A673 (cell line): ENCODE measurements around the gene DCC. TPM values are rescaled to one million over a fixed set of nuclear protein-coding genes. Genes with fewer than 3 reads are reported as not detected.

Source experiments
- BruUV-seq: library from RNA; stranded (reverse); fragments of 400-500 nt; replicated peaks from 2 replicates; lab custom pipeline; 2021; lab: Mats Ljungman, UMichigan
- CTCF ChIA-PET: fragments of 300-600 bp; sonication (Branson Sonifier 250); formaldehyde crosslinking; loops from one replicate; lab custom pipeline; 2022; ENCODE audit warnings: antibody characterized with exemption; lab: Charles Lee
- POLR2A ChIA-PET: fragments of 300-600 bp; sonication (Branson Sonifier 250); formaldehyde crosslinking; loops from one replicate; lab custom pipeline; 2022; ENCODE audit warnings: antibody characterized with exemption; ENCODE audit not compliant: low non-redundant PET; lab: Charles Lee
- DNase-seq: peaks from one replicate; pipeline ENCODE4 v3.0.0-alpha.2; 2015; ENCODE audit warnings: low spot score
- H3K27ac ChIP-seq: fragments of 200-600 bp; sonication (generic); 2 replicates; pipeline ENCODE4 v1.5.1; 2016; ENCODE audit warnings: mixed run types, low read depth, mild to moderate bottlenecking, mixed read lengths, antibody characterized with exemption, low read length; ENCODE audit not compliant: poor library complexity, severe bottlenecking
- H3K27me3 ChIP-seq: fragments of 200-600 bp; sonication (generic); replicated peaks from 2 replicates; pipeline ENCODE4 v1.6.1; 2017; ENCODE audit warnings: mixed run types, low read depth, mild to moderate bottlenecking, mixed read lengths, antibody characterized with exemption, low read length; ENCODE audit not compliant: insufficient read depth, poor library complexity
- H3K36me3 ChIP-seq: fragments of 200-600 bp; sonication (generic); 2 replicates; pipeline ENCODE4 v1.6.1; 2016; ENCODE audit warnings: mixed run types, mild to moderate bottlenecking, mixed read lengths, antibody characterized with exemption, low read length; ENCODE audit not compliant: insufficient read depth, poor library complexity, severe bottlenecking
- H3K4me1 ChIP-seq: fragments of 200-600 bp; sonication (generic); 2 replicates; pipeline ENCODE4 v1.6.1; 2017; ENCODE audit warnings: mixed run types, mild to moderate bottlenecking, mixed read lengths, antibody characterized with exemption, low read length; ENCODE audit not compliant: insufficient read depth, poor library complexity, severe bottlenecking
- H3K4me3 ChIP-seq: fragments of 200-600 bp; sonication (generic); 2 replicates; pipeline ENCODE4 v1.5.1; 2016; ENCODE audit warnings: low read depth, mixed run types, mild to moderate bottlenecking, mixed read lengths, low read length; ENCODE audit not compliant: poor library complexity, severe bottlenecking
- H3K9me3 ChIP-seq: fragments of 200-600 bp; sonication (generic); 2 replicates; pipeline ENCODE4 v1.6.1; 2016; ENCODE audit warnings: mixed run types, low read depth, mild to moderate bottlenecking, mixed read lengths, antibody characterized with exemption, low read length; ENCODE audit not compliant: poor library complexity, severe bottlenecking
- EZH2 ChIP-seq: fragments of 200-600 bp; sonication (generic); IDR thresholded peaks from 2 replicates; pipeline ENCODE4 v1.6.1; 2017; ENCODE audit warnings: borderline replicate concordance, low read depth, mild to moderate bottlenecking, mixed read lengths, antibody characterized with exemption, low read length; ENCODE audit not compliant: poor library complexity, severe bottlenecking
- intact Hi-C: fragments of 100-400 bp; cut with micrococcal nuclease; formaldehyde crosslinking; loops from one replicate; pipeline ENCODE4 v1.10.0; 2022; ENCODE audit not compliant: unreplicated experiment
- total RNA-seq: library from RNA; stranded (reverse); gene quantifications from 2 replicates; pipeline ENCODE4 v1.2.3, GENCODE V29; 2021
- TF ChIP-seq, protein P1 (sequence below): fragments of 300-800, 200-600 bp; sonication (generic); conservative IDR thresholded peaks from 2 replicates; pipeline ENCODE4 v1.5.1; 2017; ENCODE audit warnings: low read depth, mild to moderate bottlenecking, antibody characterized with exemption, low read length, moderate library complexity, mixed read lengths

DCC gene
- total RNA-seq, 1 experiment from 2014 or later, result 93.0 TPM

DNA sequence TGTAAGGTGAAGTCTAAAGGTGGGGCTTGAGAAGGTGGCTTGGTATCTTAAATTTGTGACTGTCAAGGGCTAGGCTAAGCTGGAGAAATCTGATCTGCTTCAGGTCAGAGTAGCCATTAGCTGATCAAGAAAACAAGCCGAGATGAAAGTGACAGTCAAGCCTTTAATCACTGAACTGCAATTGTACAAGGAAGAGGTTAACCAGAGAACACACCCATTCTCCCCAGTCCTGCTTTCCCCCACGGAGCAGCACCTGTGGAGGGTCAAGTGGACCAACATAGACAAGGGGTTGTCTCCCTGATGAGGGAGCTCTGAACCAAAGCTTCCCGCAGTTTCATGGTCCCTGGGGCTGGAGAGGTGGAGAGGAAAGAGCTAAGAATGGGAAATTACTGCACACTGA lies 901.2 kb downstream of the DCC start:
- BruUV-seq, result no TSS peak
- Histone ChIP-seq H3K27me3 (no peaks in the 10 kb centered on the region), H3K36me3 (no peaks in the 10 kb centered on the region), H3K9me3 (peaks cover 7% of the 10 kb centered on the region), H3K27ac (no peak overlapping the region), H3K4me3 (no peak overlapping the region), H3K4me1 (no peaks in the 10 kb centered on the region)
- intact Hi-C loops, result no loop called here
- ChIA-PET CTCF (no interaction called here), POLR2A (no interaction called here)
- no peak for TF ChIP-seq EZH2
- TF ChIP-seq, protein P1, sequence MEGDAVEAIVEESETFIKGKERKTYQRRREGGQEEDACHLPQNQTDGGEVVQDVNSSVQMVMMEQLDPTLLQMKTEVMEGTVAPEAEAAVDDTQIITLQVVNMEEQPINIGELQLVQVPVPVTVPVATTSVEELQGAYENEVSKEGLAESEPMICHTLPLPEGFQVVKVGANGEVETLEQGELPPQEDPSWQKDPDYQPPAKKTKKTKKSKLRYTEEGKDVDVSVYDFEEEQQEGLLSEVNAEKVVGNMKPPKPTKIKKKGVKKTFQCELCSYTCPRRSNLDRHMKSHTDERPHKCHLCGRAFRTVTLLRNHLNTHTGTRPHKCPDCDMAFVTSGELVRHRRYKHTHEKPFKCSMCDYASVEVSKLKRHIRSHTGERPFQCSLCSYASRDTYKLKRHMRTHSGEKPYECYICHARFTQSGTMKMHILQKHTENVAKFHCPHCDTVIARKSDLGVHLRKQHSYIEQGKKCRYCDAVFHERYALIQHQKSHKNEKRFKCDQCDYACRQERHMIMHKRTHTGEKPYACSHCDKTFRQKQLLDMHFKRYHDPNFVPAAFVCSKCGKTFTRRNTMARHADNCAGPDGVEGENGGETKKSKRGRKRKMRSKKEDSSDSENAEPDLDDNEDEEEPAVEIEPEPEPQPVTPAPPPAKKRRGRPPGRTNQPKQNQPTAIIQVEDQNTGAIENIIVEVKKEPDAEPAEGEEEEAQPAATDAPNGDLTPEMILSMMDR, result no peak
- no peak for DNase-seq

DNA sequence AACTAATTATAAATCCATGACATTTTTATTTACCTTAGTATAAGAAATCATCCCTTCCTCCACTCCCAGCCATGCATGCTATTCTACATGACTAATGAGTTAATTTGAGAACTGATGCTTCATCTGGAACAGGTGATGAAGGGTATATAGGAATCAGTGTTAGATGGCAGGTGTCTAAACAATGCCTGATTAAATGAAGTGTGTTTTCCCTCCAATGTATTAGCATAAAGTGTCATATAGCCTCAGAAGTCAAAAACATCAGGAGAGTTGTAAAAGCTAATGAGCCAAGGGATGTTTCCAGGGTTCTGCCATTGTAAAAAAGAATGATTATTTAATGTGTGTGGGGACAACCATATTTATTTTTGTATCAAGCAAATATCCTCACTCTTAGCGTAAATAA lies 913.8 kb downstream of the DCC start:
- H3K27ac ChIP-seq, result no peak overlapping the region
- peaks cover 13% of the 10 kb centered on the region for H3K4me1 ChIP-seq
- no peaks in the 10 kb centered on the region for H3K36me3 ChIP-seq
- no peak for DNase-seq
- intact Hi-C loops, result no loop called here
- CTCF ChIA-PET, result no interaction called here
- POLR2A ChIA-PET, result no interaction called here
- no peak overlapping the region for H3K4me3 ChIP-seq
- H3K9me3 ChIP-seq, result no peaks in the 10 kb centered on the region
- TF ChIP-seq EZH2, result no peak
- TF ChIP-seq, protein P1, result no peak
- H3K27me3 ChIP-seq, result no peaks in the 10 kb centered on the region
- no TSS peak for BruUV-seq

DNA sequence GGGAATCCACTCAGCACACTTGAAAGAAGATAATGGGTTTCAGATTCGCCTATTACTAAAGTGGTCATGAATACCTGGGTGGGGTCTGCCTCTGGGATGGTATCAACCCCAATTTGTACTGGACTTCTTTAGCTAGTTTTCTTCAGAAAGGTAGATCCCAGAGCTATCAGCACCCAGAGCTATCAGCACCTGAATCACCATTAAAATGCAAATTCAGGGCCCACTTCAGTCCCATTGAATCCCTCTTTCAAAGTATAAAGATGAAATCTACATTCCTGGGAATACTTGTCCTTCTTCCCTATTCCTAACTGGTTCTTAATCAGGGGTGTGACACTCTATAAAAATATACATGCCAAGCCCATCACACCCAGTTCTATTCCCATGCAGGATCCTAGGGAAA lies 914.3 kb downstream of the DCC start:
- BruUV-seq, result no TSS peak
- H3K36me3 ChIP-seq, result no peaks in the 10 kb centered on the region
- ChIA-PET CTCF (no interaction called here), POLR2A (no interaction called here)
- no peak overlapping the region for H3K27ac ChIP-seq
- no peak for DNase-seq
- H3K27me3 ChIP-seq, result no peaks in the 10 kb centered on the region
- H3K9me3 ChIP-seq, result no peaks in the 10 kb centered on the region
- H3K4me3 ChIP-seq, result no peak overlapping the region
- intact Hi-C loops, result no loop called here
- H3K4me1 ChIP-seq, result peaks cover 13% of the 10 kb centered on the region
- no peak for TF ChIP-seq EZH2
- TF ChIP-seq, protein P1, result no peak
